T-helper 2 cell (primary cell): ENCODE data around the gene NPAS3.
A peak's percentile ranks its signal among the peaks of the same experiment; 100 is the strongest.

Source experiments
- DNase-seq, 5 experiments: peaks; one replicate each; pipeline versions ENCODE4 v3.0.0 to v3.0.0-alpha.2; 2012 to 2022

The NPAS3 gene

DNA sequence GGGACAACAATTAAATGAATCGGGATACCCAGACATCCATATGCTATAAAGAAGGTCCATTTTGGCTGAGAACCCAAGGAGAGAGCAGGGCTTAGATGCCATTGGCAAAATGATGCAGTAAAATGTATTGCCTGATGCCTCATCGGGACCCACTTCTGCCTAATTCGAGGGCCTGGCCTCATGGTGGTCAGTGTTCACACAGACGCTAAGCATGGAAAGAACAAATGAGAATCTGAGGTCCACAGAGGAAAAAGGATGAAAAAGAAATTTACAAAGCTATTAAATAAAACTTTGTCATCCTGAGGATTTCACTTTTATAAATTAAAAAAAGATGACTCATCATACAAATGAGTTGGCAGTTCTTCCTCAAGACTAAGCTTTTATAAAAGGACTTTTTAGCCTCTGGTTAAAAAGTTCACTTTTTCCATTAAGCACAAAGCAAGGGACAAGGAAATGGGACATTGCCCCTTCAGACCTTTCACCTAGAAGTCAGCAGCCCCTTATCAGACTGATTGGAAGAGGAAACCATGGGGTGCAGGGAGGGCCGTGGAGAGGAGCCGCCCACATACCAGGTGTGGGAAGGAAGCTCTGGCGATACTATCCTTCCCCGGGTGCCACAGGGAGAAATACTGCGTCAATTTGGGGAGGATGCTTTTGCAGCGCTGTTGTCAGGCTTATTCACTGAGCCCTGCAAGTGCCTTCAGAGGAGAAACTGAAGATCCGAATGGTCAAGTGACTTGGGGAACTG lies 836.2 kb downstream of the NPAS3 start:
- no peak for DNase-seq

DNA sequence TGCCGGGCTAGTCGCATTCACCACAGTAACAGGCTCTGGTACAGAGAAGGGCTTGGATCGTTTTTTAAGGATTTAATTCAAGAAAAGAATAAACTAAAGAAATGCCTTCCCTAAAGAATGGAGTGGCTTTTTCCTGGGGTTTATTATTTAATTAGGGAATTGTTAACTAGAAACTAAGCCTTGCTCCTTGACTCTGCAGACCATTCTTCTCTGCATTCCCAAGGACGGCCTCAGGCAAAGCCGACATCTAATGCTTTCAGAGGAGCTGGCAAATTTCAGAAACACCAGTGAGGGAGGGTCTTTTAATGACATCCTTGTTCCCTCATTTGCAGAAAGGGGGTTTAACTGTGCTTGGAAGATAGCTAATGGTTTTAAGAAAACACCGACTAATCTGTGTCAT lies 838.2 kb downstream of the NPAS3 start:
- DNase-seq, result no peak

DNA sequence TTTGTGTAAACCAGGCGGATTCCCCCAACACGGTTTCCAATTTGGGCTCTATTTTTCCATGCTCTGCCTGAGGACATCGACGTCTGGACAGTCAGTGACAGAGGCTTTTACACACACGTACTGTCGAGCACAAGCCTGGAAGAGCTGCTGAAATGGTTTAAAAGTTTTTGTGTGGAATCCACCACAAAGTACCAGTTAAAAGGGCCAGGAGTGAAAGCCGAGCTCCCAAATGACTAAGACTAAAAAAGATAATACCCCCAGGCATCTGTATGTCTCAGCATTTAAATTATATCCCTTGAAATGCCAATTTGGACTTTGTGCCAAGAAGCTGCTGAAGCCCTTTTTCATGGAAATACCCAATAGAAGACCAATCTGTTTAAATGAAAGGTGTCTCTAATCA lies 839.0 kb downstream of the NPAS3 start:
- DNase-seq, result no peak

DNA sequence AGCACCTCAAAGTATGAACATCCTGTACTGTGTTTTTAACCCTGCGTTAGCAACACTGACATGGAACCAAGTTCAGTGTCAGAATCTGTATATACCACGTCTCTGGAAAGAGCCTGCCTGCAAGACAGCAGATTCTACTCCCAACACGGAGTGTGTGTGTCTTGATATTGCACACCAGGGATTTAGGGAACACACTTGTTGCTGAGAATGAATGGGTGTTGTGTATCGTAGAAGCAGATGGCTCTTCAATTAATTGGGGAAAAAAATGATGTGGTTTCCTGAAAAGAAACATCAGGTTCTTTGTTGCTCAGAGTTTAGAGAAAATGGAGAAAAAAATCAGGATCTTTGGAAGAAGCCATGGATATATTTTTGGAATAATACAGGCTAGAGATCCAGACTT lies 841.4 kb downstream of the NPAS3 start:
- no peak for DNase-seq

DNA sequence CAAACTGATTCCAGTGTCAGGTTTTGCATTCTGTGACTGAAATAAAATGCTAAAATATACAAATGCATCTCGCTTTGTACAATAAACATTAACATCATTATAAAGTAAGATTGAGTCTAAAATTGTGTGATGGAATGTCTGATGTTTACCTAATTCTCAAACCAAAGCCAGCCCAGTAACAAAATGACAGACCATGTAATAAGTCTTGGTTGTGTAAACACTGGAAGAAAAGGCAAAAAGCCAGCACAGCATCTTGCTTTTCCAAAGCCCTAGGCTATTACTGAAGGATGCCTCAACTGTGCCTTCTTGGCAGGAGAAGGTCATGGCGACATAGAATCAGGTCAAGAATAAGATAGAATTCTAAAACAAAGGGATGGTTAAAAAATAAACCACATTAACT lies 842.6 kb downstream of the NPAS3 start:
- no peak for DNase-seq

DNA sequence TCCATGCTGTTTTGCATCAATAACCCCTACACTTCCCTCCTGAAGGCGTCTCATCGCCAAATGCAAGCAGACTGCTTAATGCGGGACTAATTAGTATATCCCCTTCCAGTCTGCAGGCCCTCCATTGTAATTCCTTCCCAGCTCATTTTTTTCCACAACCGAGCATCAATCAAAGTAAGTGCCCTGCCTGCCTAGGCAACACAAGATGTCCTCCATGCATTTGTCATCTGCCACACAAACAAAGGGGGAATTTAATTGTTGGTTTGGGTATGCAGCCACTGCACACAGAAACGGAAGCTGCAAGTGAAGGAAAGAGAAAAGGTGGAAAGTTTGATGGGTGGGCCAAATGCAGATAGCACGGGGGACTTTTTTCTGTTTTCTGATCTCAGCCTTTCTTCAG lies 844.2 kb downstream of the NPAS3 start:
- DNase-seq, result no peak

DNA sequence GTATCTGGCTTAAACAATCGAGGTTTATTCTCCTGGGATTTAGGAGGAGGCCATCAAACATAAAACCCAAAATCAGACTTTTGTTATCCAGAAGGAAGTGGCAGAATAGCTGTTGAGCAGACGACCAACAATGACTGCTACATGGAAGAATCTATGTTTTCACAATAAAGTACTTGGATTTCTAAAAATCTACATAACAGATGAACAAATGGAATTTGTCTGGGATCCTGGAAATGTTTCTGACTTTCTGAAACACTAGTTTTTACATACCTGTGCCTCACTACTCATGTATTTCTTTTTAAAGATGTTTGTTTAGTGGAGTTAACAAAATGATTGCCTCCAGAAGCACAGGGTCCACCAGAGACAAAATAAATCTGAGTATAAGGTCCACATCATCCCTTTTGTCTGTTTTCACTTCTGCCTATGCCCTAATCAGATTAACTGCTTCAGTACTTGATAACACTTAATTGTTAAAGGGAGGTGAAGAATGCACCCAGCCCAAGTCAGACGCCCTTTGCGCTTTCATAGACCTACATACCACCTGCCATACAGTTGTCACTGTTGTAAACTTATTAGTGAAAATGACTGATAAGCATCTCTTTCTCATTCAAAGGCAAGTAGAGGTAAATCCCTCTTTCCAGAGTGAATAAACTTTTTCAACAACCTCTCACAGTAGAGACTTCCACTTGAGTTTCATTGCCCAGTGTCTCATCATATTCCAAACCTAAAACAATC lies 847.6 kb downstream of the NPAS3 start:
- no peak for DNase-seq

DNA sequence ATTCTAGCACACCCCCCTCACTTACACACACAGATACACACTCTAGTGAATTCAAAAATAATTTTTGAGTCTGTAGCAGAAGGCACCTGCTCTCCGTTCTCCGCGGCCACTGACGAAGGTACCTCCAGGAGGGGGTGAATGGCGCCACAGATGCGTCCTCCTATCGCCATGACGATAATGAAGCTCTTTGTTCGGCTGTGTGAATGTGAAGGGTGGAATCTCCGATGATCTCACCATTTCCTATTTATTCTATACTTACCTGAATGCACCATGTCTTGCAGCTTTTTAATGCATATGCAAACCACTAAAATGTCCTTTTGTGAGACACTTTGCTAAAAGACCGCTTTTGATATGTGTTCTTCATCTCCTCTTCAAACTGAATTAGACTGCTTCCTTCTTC lies 849.5 kb downstream of the NPAS3 start:
- DNase-seq, result no peak

DNA sequence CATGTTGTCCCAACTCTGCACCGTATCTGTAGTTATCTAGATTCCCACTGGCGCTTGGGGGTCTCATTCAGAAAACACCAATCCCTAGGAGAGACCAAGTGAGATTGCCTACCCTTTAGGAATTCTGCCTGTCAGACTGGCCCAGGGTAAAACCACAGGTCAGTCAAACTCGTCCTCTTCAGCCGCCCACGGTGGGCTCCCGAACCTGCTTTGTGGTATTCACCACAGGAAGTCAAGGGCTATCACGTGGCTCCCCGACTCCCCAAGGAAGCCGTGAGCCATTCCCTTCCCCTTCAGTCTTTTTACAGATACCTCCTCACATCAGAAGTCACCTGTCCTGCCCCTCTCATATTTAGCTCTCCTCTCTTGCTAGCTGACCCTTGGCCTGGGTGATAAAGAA lies 852.3 kb downstream of the NPAS3 start:
- DNase-seq, result no peak

DNA sequence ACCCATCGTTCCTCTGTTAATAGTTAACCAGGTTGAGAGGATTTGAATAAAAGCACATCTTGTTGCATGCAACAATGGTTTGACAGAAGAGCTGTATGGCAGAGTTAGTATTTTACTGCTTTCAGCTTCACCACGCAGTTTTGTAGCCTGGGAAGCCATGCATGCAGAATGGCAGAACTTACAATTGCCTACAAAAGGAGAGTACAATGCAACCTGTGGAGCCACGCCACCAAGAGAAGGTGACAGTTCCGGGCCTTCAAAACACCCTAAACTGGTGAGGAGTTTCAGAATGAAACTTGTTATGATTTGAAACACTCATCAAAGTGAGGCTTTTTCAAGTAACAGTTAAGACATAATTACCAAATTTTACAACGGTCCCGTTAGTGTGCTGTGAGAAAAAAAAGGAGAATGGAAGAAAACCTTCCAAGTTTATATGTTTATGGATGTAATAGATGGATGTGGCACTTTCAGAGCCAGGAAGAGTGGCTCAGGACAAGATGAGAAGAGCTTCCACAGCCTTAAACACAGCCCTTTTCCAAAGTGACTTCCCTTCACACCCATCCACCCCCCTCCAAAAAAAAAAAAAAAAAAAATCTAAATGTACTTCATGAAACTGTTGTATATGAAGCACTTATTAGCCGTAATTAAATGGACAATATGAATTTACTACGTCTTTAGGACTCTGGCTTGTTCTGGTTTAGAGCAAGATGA lies 853.5 kb downstream of the NPAS3 start:
- peak in 1 of 5 experiments; percentile 77 for DNase-seq

DNA sequence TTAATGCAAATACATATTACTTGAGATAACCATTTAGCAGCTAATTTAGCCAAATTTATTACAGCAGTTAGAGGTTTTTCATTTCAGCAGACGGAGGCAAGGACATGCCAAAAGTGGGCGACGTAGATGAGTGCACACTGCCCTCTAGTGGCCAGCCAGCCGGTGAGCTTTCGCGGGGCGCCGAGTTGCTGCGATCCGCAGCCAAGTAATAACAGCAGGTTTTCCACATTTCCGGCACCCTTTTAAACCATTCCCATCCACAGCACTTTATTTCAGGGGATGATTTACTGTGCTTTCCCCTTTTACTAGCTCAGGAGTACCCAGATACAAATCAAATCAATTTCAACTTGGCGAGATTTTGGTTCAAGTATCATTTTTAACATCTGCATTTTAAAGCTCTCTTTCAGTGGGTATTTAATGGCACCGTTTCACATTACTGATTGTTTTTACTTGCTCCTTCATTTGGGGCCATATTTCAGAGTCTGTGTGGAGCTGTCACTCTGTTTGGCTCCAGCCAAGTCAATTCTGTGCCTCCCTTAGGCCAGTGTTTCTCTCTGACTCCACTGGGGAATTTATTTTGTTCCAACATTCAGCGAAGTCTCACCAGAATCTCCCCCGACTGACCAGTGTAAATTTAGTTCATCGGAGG lies 854.2 kb downstream of the NPAS3 start:
- DNase-seq, result peak in 4 of 5 experiments; percentile 7 to 78 (median 48)

DNA sequence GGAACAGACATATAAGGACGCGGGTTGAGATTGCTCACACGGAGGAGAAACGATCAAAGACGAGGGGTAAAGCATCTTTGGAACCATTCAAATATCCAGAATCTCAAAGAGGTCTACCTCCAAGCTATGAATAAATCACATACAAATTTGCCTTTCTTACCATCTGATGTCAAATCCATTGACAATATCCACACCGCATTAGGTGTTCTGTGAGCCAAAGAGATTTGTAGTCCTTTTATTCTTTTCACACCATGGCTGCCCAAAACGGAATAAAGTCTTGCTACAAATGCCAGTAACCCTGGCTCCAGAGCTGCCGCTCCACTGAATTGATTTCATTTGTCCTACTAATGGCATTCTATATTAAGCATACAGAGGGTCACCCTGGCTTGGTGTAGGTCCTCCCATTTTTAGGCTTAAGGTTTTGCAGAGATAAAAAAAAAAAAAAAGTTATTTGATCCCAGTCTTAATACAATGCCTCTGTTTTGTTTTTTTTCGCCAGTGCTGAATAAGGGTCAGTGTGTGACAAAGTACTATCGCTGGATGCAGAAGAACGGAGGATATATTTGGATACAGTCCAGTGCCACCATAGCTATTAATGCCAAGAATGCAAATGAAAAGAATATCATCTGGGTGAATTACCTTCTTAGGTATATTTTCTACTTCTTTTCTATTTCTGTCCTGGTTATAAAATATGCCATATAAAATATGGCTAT lies 854.9 kb downstream of the NPAS3 start:
- no peak for DNase-seq

DNA sequence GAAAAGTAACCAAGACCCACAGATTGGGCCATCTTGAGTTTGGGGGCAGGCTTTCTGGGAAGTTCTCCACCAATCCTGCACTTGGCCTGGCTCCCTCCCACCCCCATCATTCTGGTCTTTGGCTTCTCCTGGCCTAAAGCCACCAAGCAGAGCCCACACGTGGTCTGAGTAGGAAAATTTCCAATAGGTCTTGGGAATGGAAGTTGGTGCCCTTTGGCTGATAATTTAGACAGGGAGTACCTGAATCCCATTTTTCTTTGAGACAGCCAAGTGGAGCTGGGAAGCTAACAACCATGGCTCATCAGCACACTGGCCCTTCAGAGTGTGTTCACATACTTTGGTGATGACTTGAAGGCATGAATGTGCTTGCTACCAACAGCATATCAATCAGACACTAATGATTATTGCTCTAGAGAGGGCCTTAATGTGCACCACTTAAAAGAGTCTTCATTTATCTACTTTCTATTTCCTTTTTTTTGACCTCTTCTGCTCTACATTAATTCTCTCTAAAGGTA lies 856.2 kb downstream of the NPAS3 start:
- DNase-seq, result no peak

DNA sequence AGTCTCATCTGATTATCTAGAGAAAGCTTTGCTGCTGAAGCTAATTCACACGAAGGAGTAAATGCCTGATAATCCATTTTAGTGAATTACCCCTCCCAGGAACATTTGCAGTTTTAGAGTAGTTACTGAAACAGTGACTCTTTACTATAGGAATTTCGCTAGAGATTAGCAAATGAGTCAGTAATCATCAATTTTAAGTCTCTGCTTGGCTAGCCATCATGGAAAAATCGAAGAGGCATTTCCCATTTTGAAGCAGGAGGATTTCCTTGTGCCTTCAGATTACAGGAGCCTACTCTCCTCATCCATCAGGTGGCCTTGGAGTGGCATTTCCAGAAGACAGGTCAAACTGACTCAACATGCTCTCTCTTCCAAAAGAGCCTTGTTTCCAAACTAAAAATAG lies 857.7 kb downstream of the NPAS3 start:
- DNase-seq, result no peak

DNA sequence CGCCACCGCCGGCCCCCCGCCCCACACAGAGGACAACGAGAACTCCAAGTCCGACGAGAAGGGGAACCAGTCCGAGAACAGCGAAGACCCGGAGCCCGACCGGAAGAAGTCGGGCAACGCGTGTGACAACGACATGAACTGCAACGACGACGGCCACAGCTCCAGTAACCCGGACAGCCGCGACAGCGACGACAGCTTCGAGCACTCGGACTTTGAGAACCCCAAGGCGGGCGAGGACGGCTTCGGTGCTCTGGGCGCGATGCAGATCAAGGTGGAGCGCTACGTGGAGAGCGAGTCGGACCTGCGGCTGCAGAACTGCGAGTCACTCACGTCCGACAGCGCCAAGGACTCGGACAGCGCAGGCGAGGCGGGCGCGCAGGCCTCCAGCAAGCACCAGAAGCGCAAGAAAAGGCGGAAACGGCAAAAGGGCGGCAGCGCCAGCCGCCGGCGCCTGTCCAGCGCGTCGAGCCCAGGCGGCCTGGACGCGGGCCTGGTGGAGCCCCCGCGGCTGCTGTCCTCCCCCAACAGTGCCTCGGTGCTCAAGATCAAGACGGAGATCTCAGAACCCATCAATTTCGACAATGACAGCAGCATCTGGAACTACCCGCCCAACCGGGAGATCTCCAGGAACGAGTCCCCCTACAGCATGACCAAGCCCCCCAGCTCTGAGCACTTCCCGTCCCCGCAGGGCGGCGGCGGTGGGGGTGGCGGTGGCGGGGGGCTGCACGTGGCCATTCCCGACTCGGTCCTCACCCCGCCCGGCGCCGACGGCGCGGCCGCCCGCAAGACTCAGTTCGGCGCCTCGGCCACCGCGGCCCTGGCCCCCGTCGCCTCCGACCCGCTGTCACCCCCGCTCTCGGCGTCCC lies 861.3 kb downstream of the NPAS3 start:
- no peak for DNase-seq

DNA sequence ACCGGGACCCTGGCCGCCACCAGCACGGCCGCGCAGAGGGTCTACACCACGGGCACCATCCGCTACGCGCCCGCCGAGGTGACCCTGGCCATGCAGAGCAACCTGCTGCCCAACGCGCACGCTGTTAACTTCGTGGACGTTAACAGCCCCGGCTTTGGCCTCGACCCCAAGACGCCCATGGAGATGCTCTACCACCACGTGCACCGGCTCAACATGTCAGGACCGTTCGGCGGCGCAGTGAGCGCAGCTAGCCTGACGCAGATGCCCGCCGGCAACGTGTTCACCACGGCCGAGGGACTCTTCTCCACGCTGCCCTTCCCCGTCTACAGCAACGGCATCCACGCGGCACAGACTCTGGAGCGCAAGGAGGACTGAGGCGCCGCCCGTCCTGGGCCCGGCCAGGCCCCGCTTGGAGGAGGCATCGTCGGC lies 862.1 kb downstream of the NPAS3 start:
- DNase-seq, result peak in 1 of 5 experiments; percentile 10

DNA sequence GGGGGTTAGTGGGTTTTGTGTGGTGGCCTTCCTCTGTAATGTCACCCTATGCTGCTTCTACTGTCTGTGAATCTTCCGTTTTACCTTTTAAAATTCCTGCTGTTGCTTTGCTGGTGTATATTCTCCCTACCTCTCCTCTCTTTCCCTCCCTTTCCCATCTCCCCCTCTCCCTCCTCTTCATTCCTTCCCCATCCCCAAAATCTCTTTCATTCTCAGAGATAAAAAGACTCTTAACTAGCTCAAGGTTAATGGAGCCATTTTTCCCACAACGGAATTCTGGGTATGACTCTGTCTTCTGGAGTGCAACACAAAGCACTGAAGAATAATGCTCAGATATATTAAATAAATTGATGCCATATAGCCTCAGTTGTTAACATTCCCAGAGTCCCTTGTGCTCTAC lies 864.1 kb downstream of the NPAS3 start:
- no peak for DNase-seq

DNA sequence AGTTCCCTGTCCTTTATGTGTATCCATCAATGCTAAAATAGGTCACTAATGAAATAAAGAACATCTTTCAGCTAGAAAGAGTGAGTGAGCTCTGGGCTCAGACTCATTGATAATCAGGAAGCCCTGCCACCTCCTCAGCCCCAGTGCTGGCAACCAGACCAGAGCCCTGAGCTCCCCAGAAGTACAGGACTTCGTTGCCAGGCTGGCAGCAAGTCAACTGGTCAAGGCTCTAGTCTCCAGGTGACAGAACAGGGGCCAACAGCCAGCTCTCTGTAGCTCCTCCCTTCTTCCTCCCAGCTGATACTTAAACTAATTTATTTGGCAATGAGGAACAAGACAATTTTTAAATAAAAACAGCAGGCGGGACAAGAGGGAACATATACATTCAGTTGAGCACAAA lies 866.9 kb downstream of the NPAS3 start:
- DNase-seq, result no peak

DNA sequence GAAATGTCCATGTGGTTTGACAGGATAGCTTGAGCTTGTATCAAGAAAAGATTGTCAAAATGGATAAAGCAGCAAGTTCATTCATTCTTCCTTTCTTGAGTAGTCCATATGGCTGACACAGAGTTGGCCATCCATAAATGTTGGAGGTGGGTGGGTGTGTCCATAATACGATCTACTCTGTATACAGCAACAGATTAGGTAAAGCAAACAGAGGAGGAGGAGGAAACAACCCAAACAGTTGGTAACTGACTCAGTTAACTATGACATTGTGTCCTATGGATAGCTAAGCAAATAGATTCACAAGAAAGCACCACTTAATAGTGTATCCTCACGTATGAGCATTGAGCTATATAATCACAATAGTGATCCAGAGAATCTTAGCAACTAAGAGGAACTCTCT lies 868.2 kb downstream of the NPAS3 start:
- DNase-seq, result no peak

DNA sequence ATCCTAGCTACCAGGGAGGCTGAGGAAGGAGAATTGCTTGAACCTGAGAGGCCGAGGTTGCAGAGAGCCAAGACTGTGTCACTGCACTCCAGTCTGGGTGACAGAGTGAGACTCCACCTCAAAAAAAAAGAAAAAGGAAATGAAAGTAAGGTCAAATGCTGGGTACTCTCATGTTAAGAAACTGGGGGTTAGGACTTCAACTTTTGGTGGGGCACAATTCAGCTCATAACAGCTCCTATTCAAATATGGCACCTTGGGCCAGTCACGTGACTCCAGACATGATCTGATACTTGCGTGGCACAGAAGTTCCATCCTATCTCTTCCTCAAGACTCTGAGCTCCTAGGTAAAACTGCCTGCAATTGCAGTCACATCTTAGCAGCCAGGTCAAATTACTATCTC lies 869.5 kb downstream of the NPAS3 start:
- no peak for DNase-seq

DNA sequence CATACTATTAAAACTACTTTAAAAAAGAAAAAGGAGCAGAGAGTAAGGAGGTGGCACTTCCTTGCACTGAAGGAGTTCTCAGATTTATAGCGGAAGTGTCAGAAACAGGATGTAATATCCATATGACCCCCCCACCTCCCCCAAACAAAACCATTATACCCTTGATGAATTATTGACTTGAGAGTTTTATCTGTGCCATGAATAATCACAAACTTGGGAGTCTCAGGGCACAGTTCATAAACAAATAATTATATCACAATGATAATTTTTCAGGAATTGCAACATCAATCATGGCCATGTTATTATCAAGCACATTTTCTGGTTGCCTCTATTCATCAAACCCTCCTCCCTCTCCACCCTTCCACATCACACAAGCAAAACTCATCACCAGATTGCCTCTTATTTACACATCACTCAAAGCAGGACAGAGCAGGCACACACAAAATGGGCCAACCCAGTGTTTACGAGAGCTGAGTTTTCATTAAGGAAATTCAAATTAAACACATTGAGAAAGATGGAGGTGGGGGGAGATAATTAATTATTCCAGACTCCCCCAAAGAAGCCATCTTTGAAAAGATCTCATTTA lies 870.8 kb downstream of the NPAS3 start:
- no peak for DNase-seq
